HFFc6 (cell line): Measurements from ENCODE around the gene C5orf24. TPM values are rescaled to one million over a fixed set of nuclear protein-coding genes. Genes with fewer than 3 reads are reported as not detected.
A peak's percentile ranks its signal among the peaks of the same experiment; 100 is the strongest.

Source experiments
- DNase-seq: peaks from one replicate; pipeline ENCODE4 v3.0.0-alpha.2; 2018
- H3K27ac Mint-ChIP-seq: 2 replicates; pipeline ENCODE4 v1.8.0; 2020; ENCODE audit warnings: mild to moderate bottlenecking, mixed read lengths
- H3K27me3 Mint-ChIP-seq: 2 replicates; pipeline ENCODE4 v1.8.0; 2021; ENCODE audit warnings: mild to moderate bottlenecking, moderate library complexity, mixed read lengths; ENCODE audit not compliant: insufficient read depth
- H3K36me3 Mint-ChIP-seq: 2 replicates; pipeline ENCODE4 v1.8.0; 2021; ENCODE audit warnings: low read depth, mixed read lengths
- H3K4me1 Mint-ChIP-seq: 2 replicates; pipeline ENCODE4 v1.8.0; 2020; ENCODE audit warnings: low read depth, mixed read lengths
- H3K4me3 Mint-ChIP-seq: 2 replicates; pipeline ENCODE4 v1.8.0; 2020; ENCODE audit warnings: mild to moderate bottlenecking, moderate library complexity, mixed read lengths
- H3K9me3 Mint-ChIP-seq: 2 replicates; pipeline ENCODE4 v1.8.0; 2020; ENCODE audit warnings: mild to moderate bottlenecking, mixed read lengths
- CTCF ChIP-seq: fragments of 200-600 bp; sonication (generic); IDR thresholded peaks from 2 replicates; pipeline ENCODE4 v1.5.0; 2021; ENCODE audit warnings: antibody characterized with exemption, mild to moderate bottlenecking
- total RNA-seq, 6 experiments: library from RNA; stranded (reverse); fragmentation: NEBNext Ultra II Directional; extraction: Animal tissue kit (Norgen Biotek cat#: 25700); gene quantifications; 2 replicates in 1 of 6; 3 replicates in 5 of 6; pipeline ENCODE4 v1.2.3, GENCODE V29; 2021

C5orf24 gene
- total RNA-seq, 6 experiments from 2014 or later = 48.8 to 61.5 (median 57.6) TPM

- peaks cover 16% of the 10 kb centered on the region; the same call in 1 of the 2 replicates for H3K36me3 Mint-ChIP-seq
- H3K9me3 Mint-ChIP-seq = no peaks in the 10 kb centered on the region
- H3K27ac Mint-ChIP-seq = no peak overlapping the region
- DNase-seq = no peak
- H3K4me3 Mint-ChIP-seq = no peak overlapping the region
- no peaks in the 10 kb centered on the region; the same call in 1 of the 2 replicates for H3K27me3 Mint-ChIP-seq
- peaks cover 1% of the 10 kb centered on the region; the same call in 1 of the 2 replicates for H3K4me1 Mint-ChIP-seq
- no peak for TF ChIP-seq CTCF
Measured at GRCh38 chr5:134857401-134857800, 11.6 kb downstream of the C5orf24 start.

- no peaks in the 10 kb centered on the region; the same call in 1 of the 2 replicates for H3K27me3 Mint-ChIP-seq
- no peaks in the 10 kb centered on the region for H3K9me3 Mint-ChIP-seq
Measured at GRCh38 chr5:134864707-134865106, 18.9 kb downstream of the C5orf24 start.

GRCh38 chr5:134873494-134873893 is 27.7 kb downstream of the C5orf24 start:
- Mint-ChIP-seq H3K4me3 (peak overlapping the region; percentile 93; the same call in 1 of the 2 replicates), H3K27me3 (no peaks in the 10 kb centered on the region; the same call in 1 of the 2 replicates), H3K27ac (peak overlapping the region; percentile 99), H3K9me3 (no peaks in the 10 kb centered on the region), H3K36me3 (peaks cover 14% of the 10 kb centered on the region), H3K4me1 (peaks cover 25% of the 10 kb centered on the region)
- DNase-seq = no peak
- TF ChIP-seq CTCF = no peak

More at GRCh38 chr5:134864707-134865106, 18.9 kb downstream of the C5orf24 start:
- Mint-ChIP-seq H3K36me3 (peaks cover 6% of the 10 kb centered on the region; the same call in 1 of the 2 replicates), H3K4me3 (no peak overlapping the region), H3K27ac (no peak overlapping the region), H3K4me1 (no peaks in the 10 kb centered on the region)
- DNase-seq = no peak
- TF ChIP-seq CTCF = no peak

- no peaks in the 10 kb centered on the region; the same call in 1 of the 2 replicates for H3K27me3 Mint-ChIP-seq
- peaks cover 14% of the 10 kb centered on the region for H3K36me3 Mint-ChIP-seq
- peak; percentile 72 for DNase-seq
- no peaks in the 10 kb centered on the region for H3K9me3 Mint-ChIP-seq
- H3K27ac Mint-ChIP-seq = peak within 1 kb of the TSS; percentile 99
- 0 out of 2 replicates have a peak, but pooled peaks have one; percentile 8 for TF ChIP-seq CTCF
- peak within 1 kb of the TSS; percentile 93 for H3K4me3 Mint-ChIP-seq
- H3K4me1 Mint-ChIP-seq = peaks cover 28% of the 10 kb centered on the region
Measured at GRCh38 chr5:134873987-134874830, 28.4 kb downstream of the C5orf24 start, which contains the start of gene TXNDC15. TSS of gene TXNDC15 (plus strand) at chr5:134874371. CDS start at chr5:134874428, 57 bp downstream.

- 0 out of 2 replicates have a peak, but pooled peaks have one; percentile 1 for TF ChIP-seq CTCF
- Mint-ChIP-seq H3K36me3 (peaks cover 14% of the 10 kb centered on the region), H3K9me3 (no peaks in the 10 kb centered on the region), H3K4me1 (peaks cover 30% of the 10 kb centered on the region), H3K27me3 (no peaks in the 10 kb centered on the region; the same call in 1 of the 2 replicates), H3K4me3 (peak overlapping the region; percentile 93), H3K27ac (peak overlapping the region; percentile 99)
- peak; percentile 80 for DNase-seq
Measured at GRCh38 chr5:134874831-134875655, 29.3 kb downstream of the C5orf24 start.
